Gastrocnemius medialis (tissue), 4 donors: ENCODE measurements around the gene ARRDC3.

Experiments
- CTCF ChIP-seq, 5 experiments: fragments of 450-650 bp in 3 of 5; fragments of 200-600 bp in 2 of 5; sonication (generic) in 2 of 5; IDR thresholded peaks in 4 of 5; conservative IDR thresholded peaks in 1 of 5; 1 replicate in 4 of 5; 2 replicates in 1 of 5; pipeline ENCODE4 v1.5.1; 2016 to 2019; ENCODE audit warnings: antibody characterized with exemption in 5 of 5, mild to moderate bottlenecking in 3 of 5, moderate library complexity in 3 of 5
- POLR2A ChIP-seq, 2 donors: fragments of 450-650 bp; IDR thresholded peaks; one replicate each; pipeline ENCODE4 v1.6.1; 2017; ENCODE audit warnings: antibody characterized with exemption in 2 of 2, mild to moderate bottlenecking in 2 of 2, moderate library complexity in 2 of 2

- TF ChIP-seq CTCF (IDR thresholded peaks at IDR 0.05 in 4 of 5, conservative IDR thresholded peaks at IDR 0.05 in 1 of 5) (no peak), POLR2A (IDR thresholded peaks at IDR 0.05) (no peak)
Observed at GRCh38 chr5:91339063-91339705, 43.9 kb downstream of the ARRDC3 start.
